NCI-H1105 (cell line): Measurements from ENCODE around the gene KLF2.

Experiments
- DNase-seq: peaks from one replicate; lab custom pipeline; 2025; lab: John Stamatoyannopoulos, UW

Gene KLF2

DNA sequence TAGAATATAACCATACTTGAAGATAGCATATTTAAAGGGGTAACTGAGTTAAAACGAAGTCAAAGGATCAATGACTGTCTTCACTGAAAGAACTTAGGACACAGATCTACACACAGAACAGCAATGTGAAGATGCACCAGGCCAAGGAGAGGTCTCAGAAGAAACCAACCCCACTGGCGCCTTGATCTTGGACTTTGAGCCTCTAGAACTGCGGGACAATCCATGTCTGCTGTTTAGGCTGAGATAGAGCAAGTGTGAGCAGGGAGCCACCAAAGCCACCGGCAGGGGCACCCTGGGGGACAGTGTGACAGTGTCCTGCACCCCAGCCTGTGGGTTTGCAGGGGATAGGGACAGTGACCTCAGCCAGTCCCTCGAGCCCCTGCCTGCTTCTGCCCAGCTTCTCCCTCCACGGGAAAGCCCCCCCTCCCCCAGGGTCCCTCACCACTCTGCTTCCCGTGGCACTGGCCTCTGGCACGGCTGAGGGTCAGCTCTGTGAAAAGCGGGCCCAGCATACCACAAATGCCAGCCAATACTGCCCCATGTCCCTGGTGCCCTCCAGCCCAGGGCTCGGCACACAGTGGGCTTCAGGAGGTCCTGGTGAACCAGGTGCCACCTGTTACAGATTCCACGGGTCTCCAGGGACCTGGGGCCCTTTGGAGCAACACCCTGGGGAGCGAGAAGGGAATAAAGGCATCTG lies 40.8 kb downstream of the KLF2 start:
- no peak for DNase-seq

DNA sequence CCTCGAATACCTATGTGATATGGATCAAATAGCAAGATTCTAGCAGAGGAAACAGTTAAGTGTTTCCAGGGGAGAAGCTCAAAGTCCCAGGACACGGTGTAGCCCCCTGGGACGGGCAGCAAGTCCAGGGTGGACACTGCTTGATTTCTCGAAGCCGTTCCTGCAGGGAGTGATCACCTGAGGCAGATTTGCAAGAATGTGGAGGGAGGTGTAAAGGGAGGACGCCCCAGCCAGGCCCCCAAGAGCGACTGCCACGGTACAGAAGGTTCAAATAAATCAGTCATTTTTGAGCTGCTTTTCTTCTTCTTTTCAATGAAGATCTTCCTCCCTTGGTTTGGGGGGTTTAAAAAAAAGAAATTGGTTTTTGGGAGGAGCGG lies 41.4 kb downstream of the KLF2 start:
- no peak for DNase-seq

GRCh38 chr19:16366433-16367260 lies 42.0 kb downstream of the KLF2 start:
- no peak for DNase-seq

DNA sequence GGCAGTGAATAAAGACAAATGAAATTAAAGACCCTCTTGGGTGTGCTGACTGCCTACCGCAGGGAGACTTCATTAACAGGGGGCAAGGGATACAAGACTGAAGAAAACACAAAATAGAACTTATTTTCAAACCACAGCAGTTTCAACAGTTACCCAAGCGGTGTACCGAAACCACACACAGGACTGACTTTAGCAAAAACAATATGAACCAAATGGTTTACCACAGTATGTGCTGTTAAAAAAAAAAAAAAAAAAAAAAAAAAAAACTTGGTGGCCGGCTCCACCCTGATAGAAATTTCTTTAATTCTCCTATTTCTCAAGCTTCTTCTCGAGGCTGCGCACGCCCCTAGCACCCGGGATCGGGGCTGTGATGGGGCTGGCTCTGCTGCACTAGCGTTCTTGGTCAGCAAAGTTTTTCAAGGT lies 42.6 kb downstream of the KLF2 start:
- no peak for DNase-seq

DNA sequence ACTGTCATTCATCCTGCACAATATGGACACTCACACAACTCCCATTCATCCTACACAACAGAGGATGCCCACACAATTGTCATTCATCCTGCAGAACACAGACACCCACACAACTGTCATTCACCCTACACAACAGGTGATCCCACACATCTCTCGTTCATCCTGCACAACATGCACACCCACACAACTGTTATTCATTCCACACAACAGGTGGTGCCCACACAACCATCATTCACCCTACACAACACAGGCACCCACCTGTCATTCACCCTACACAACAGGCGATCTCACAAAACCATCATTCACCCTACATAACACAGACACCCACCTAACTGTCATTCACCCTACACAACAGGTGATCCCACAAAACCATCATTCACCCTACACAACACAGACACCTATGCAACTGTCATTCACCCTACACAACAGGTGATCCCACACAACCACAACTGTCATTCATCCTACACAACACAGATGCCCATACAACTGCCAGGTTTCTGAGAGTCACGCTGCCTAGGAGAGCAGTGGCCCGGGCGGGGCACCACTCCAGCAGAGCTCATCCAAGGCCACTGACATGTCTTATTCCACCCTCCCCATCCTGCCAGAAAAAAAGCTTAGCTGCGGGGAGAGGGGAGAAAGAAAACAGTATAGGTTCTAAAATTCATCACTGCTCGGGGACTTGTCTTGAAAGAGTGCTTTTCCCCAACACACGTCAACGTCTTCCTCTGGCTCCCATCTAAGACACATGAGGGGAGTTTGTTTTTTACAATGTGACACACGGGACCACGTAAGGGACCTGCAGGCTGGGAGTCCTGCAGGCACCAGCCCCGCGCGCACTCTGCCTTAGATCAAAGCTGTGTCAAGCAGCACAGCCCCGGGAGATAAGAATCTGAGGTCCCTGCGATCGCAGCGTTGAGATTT lies 44.0 kb downstream of the KLF2 start:
- DNase-seq: no peak

- DNase-seq: no peak
Measured at GRCh38 chr19:16369306-16369663, 44.7 kb downstream of the KLF2 start.

DNA sequence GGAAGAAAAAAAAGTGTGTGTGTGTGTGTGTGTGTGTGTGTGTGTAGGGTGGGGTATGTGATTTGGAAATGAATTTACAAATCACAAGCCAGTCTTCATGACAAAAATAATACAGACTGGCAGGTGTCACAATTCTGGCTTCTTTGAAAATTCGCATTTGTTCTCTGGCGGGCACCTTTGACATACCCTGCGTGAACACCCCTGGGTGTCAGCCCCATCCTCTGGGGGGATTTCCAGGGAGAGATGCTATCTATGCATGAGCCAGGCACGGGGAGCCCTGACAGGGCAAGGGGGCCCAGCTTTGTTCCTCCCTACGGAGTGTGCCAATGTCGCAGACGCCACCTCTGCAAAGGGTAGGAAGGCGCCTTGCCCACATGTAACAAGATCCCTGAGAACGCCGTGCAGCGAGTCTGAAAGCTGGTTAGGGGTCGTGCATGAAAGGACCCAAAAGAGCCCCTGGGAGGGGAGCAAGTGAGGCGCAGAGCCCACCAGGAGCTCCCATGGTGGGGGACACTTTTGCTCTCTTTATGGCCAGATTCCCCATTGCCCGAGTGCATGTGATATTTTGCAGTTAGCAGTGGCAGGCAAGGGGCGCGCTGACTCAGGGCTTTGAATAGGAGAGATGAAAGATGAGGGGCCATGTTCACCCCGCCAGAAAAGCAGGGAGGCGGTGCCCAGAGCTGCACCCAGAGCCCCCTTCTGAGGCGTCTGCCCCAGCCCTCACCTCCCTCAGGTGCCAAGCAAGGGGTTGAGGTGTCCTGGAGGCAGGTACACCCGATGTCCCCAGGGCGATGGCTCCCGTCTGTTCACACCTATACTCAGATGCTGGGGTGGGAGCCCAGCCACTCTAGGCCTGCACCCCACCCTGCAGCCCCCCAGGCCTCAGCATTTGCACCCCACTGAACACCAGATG lies 45.3 kb downstream of the KLF2 start:
- DNase-seq: no peak

GRCh38 chr19:16370641-16371391 lies 46.2 kb downstream of the KLF2 start:
- no peak for DNase-seq

GRCh38 chr19:16371540-16371986 lies 46.9 kb downstream of the KLF2 start:
- no peak for DNase-seq

DNA sequence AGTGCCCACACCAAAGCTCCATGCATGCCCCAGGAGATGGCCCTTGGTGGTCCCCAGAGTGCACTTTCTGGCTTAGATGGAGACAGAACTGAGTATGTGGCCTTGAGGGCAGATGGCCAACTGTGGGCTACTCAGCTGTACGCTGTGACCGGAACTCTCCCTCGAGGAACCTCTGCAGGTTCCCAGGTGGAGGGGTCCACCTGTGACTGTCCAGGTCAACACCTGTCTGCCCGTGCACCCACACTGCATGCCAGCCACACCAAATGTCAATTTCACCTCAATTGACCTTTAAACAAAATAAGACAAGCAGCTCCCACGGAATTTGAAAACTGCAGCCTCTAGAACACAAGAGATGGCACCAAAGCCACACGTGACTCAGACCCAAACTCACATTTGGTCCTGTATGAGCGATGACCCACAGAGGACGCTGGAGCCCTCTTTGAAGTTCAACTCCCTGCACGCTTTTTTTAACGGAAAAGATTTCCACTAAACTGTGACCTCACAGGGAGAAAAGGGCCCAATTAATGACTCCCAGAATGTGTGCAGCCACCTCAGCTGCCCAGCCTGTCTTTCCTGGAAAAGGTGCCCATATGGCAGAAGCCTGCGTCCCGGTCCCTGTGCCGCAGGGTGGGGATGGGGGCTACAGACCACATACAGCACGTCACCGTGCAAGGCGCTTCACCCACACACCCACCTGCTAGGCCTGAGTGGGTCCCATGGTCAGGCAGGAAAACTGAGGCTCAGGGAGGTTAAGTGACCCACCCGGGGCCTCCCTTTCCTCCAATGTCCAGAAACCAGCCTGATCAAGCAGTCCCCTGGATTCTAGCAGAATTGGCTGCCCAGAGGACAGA lies 47.7 kb downstream of the KLF2 start:
- no peak for DNase-seq

GRCh38 chr19:16373079-16373478 lies 48.5 kb downstream of the KLF2 start:
- no peak for DNase-seq

DNA sequence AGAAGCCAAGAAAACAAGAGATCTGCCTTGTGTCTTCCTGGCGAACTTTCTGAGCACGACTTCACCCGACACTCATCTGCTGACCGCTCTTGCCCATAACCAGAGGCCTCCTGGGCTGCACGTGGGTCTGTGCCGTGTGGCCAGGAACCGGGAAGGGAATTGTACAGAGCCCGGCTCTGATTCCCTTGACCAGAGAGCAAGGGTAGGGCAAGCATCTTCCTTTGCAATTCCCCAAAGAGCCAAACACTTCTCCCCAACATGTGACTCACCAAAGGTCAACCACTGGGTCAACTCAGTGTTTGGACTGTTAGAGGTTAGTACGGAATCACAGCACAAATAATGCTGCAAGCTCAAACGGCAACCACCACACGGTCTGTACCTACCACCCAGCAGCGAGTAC lies 48.9 kb downstream of the KLF2 start:
- no peak for DNase-seq

DNA sequence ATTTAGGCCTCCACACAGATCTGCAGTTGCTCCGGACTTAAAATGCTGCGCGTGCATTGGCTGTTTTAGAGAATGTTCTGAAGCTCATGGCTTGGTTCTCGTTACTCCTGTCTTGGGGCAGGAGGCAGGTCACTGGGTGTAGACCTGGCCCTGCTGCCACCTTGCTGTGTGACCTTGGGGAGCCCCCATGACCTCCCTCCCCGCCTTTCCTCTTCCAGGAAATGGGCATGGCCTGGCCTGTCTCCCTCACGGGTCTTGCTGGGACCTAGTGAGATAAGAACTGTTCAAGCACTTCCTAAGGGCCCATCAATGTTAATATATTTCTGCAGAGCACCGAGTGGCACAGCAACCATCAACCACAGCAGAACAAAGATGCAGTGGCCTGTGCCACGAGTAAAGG lies 49.4 kb downstream of the KLF2 start:
- no peak for DNase-seq

DNA sequence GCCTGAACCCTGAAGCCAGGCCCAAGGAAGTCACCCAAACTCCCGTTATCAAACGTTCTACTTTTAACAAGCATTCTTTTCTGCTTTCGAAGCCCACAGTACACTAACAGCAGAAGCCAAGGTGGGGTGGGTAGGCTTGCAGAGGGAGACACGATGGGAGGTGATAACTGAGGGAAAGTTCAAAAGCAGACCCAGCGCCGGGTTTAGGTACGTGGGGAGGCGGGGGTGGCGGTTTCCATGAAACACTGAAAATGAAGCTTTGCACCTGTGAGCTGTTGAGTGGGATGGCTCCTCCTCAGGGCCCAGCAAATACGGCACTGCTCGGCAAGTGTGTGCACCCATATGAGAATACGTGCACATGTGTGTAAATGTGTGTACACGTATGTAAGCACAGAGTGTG lies 49.8 kb downstream of the KLF2 start:
- DNase-seq: no peak

DNA sequence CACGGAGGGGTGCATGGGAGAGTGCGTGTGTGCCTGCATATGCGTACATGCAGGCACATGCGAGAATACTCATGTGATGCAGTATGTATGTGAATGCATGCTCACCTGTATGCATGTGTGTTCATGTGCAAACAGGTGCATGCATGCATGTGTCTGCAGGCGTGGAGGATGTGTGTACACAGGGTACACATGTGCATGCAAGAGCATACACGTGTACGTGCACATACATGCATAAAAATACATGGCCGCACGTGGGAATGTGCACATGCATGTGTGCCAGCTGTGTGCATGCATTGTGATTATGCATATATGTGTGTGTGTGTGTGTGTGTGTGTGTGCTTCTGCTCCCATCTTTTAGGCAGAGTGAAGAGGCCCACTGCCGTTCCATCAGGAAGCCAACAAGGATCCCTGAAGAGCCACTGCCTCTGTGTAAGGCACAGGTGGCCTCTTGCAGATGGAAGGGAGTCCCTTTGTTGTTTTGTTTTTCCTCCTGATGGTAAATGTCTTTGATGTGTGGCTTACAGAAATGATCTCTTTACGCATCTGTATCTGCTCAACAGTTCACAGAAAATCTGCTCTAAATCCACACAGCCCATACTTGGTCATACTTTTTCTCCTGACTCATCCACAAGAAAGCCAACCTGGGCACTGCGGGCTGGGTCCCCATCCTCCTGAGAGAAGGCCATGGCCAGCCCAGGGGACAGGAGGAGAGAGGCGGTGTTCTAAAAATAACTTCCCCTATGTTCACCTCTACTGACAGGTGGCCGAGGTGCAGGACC lies 50.7 kb downstream of the KLF2 start:
- no peak for DNase-seq

DNA sequence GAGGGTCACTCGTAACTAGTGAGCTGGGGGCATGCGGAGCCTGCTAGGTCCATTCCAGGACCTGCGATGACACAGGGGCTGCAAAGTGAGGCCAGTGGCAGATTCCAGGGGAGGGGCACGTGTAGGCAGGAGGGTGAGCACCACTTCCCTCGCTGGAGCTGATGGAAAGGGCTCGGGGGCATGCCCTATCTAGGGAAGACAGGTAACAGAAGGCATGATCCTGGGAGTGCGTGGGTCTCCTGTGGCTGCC lies 51.2 kb downstream of the KLF2 start:
- no peak for DNase-seq

- no peak for DNase-seq
Measured at GRCh38 chr19:16376241-16376640, 51.6 kb downstream of the KLF2 start.

- no peak for DNase-seq
Measured at GRCh38 chr19:16376649-16377048, 52.0 kb downstream of the KLF2 start.

GRCh38 chr19:16377521-16377920 lies 52.9 kb downstream of the KLF2 start:
- no peak for DNase-seq
